Spleen (tissue), 7 donors: ENCODE results near the gene DENND1A.

Experiments used
- POLR2A ChIP-seq, 3 donors: fragments of 450-650 bp; IDR thresholded peaks; one replicate each; pipeline ENCODE4 v1.5.1; 2017; ENCODE audit warnings: antibody characterized with exemption in 3 of 3, mild to moderate bottlenecking in 1 of 3
- TF ChIP-seq, protein P1 (sequence below), 11 experiments: fragments of 200-600 bp in 7 of 11; fragments of 450-650 bp in 4 of 11; sonication (generic) in 4 of 11; IDR thresholded peaks in 8 of 11; conservative IDR thresholded peaks in 3 of 11; 1 replicate in 7 of 11; 2 replicates in 4 of 11; pipeline versions ENCODE4 v1.4.0 to v1.8.0; 2016 to 2021; ENCODE audit warnings: antibody characterized with exemption in 11 of 11, inconsistent platforms in 4 of 11, mild to moderate bottlenecking in 1 of 11
- donor health status: DM: no; HTN: no; CAD: no; lungs with moderate emphysema.
- donor health status: DM: no; HTN: no; CAD: no.
- donor health status: DM: no; HTN: no; CAD: no.

DNA sequence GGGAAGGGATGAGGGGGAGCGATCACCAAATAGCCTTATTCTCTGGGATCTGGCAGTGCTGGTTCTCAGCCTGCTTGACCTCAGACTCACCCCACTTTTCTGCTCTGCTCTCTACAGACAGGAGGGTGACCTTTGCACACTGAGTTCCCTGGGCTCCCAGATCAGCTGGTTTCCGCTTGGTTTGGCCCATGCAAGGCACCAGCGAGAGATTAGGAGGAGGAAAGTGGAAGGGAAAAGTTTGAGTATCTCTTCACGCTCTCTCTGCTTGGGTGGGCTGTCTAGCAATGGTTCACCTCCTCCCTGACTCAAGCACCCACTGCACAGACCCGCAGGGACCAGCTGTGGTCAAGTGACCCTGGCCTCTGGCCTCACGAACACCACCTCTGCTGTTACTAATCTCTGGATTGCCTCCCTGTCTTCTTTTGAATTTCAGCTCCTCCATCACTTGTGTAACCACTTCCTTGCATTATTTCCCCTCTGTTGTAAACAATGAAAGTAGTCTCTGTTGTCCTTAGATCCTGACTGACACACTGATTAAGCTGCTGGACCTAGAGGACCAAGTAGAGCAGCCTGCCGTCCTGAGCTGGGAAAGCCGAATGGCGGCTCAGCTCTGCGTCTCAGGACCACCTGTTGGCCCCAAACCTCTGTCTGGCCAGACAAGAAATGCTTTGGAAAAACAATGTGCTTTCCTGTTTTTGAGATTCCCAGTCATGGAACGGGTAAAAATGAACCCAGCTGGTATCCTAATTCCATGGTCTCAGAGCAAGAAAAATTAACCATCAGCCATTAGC is 387.3 kb downstream of the DENND1A start:
- no peak for TF ChIP-seq POLR2A (IDR thresholded peaks at IDR 0.05)
- TF ChIP-seq, protein P1, sequence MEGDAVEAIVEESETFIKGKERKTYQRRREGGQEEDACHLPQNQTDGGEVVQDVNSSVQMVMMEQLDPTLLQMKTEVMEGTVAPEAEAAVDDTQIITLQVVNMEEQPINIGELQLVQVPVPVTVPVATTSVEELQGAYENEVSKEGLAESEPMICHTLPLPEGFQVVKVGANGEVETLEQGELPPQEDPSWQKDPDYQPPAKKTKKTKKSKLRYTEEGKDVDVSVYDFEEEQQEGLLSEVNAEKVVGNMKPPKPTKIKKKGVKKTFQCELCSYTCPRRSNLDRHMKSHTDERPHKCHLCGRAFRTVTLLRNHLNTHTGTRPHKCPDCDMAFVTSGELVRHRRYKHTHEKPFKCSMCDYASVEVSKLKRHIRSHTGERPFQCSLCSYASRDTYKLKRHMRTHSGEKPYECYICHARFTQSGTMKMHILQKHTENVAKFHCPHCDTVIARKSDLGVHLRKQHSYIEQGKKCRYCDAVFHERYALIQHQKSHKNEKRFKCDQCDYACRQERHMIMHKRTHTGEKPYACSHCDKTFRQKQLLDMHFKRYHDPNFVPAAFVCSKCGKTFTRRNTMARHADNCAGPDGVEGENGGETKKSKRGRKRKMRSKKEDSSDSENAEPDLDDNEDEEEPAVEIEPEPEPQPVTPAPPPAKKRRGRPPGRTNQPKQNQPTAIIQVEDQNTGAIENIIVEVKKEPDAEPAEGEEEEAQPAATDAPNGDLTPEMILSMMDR (IDR thresholded peaks at IDR 0.05 in 8 of 11, conservative IDR thresholded peaks at IDR 0.05 in 3 of 11) = no peak
